Right lobe of liver (tissue), 6 donors: ENCODE measurements around the gene CNGB1. TPM values are rescaled to one million over a fixed set of nuclear protein-coding genes. Genes with fewer than 3 reads are reported as not detected.
A peak's percentile ranks its signal among the peaks of the same experiment; 100 is the strongest.

Experiments
- ATAC-seq, 4 donors: fragments of 200-7000 bp; cut with Tn5 transposase; one replicate each; pipeline ENCODE4 v1.9.1; 2020; ENCODE audit warnings: mild to moderate bottlenecking in 4 of 4, moderate library complexity in 4 of 4
- DNase-seq, 3 donors: peaks; one replicate each; pipeline ENCODE4 v3.0.0-alpha.2; 2020
- H3K27ac ChIP-seq, 3 donors: fragments of 200-600 bp; one replicate each; pipeline ENCODE4 v1.8.0; 2022
- H3K27me3 ChIP-seq, 2 donors: fragments of 200-600 bp; one replicate each; pipeline ENCODE4 v1.8.0; 2022
- H3K36me3 ChIP-seq, 4 donors: fragments of 200-600 bp; sonication (generic) in 1 of 4; one replicate each; pipeline versions ENCODE4 v1.5.1 to v1.8.0; 2017 to 2022; ENCODE audit warnings: control low read depth in 1 of 4
- H3K4me1 ChIP-seq, 4 donors: fragments of 200-600 bp; sonication (generic) in 1 of 4; one replicate each; pipeline versions ENCODE4 v1.5.1 to v1.8.0; 2017 to 2022; ENCODE audit warnings: control low read depth in 1 of 4
- H3K4me3 ChIP-seq, 3 donors: fragments of 200-600 bp; one replicate each; pipeline ENCODE4 v1.8.0; 2022
- H3K9me3 ChIP-seq, 4 donors: fragments of 200-600 bp; sonication (generic) in 1 of 4; one replicate each; pipeline versions ENCODE4 v1.5.1 to v1.8.0; 2017 to 2022; ENCODE audit warnings: control low read depth in 1 of 4
- POLR2A ChIP-seq: fragments of 450-650 bp; IDR thresholded peaks from one replicate; pipeline ENCODE4 v1.6.1; 2017; ENCODE audit warnings: antibody characterized with exemption, mild to moderate bottlenecking
- WGBS: methylation state at CpG from one replicate; pipeline ENCODE4 v1.1.6; 2018; ENCODE audit warnings: low coverage, low lambda C conversion rate; ENCODE audit not compliant: insufficient coverage; ENCODE audit errors: missing lambda C conversion rate; 5-methylcytosine and 5-hydroxymethylcytosine counted together
- intact Hi-C, 2 donors: fragments of 100-400 bp; cut with DNase I; formaldehyde crosslinking; loops; one replicate each; pipeline versions ENCODE4 v1.11.2 to v1.14.1; 2022
- total RNA-seq, 6 experiments: library from RNA; depleted of rRNA in 2 of 6; stranded (reverse); fragments of >200 nt in 2 of 6; fragmentation: NEBNext Ultra II Directional in 3 of 6; extraction: Animal tissue kit (Norgen Biotek cat#: 25700) in 3 of 6; gene quantifications; one replicate each; pipeline versions ENCODE4 v1.1.0 to v1.2.4, GENCODE V29; 2016 to 2023
- TF ChIP-seq, protein P1 (sequence below), 4 donors: fragments of 200-600 bp in 3 of 4; fragments of 450-650 bp in 1 of 4; IDR thresholded peaks; one replicate each; pipeline versions ENCODE4 v1.5.1 to v1.8.0; 2016 to 2022; ENCODE audit warnings: antibody characterized with exemption in 4 of 4, mild to moderate bottlenecking in 2 of 4
- donor health status: DM: no; HTN: yes; CAD: no.
- donor health status: DM: no; HTN: no; CAD: no.
- donor health status: DM: no; HTN: no; CAD: no.
- donor health status: DM: no; HTN: yes; CAD: no.
- donor health status: DM: no; HTN: yes; CAD: no.

The CNGB1 gene
- total RNA-seq, 6 experiments from 2014 or later = not detected

DNA sequence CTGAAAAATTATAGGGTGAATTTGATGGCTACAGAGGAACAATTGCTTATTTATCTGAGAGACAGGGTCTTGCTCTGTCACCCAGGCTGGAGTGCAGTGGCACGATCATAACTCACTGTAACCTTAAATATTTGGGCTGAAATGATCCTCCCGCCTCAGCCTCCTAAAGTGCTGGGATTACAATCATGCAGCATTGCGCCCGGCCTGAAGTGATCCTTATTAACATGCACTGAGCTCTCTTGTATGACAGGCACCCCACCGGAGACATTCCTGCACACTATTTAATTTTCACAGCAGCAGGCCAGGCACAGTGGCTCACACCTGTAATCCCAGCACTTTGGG, 77.7 kb downstream of the CNGB1 start:
- TF ChIP-seq, protein P1, sequence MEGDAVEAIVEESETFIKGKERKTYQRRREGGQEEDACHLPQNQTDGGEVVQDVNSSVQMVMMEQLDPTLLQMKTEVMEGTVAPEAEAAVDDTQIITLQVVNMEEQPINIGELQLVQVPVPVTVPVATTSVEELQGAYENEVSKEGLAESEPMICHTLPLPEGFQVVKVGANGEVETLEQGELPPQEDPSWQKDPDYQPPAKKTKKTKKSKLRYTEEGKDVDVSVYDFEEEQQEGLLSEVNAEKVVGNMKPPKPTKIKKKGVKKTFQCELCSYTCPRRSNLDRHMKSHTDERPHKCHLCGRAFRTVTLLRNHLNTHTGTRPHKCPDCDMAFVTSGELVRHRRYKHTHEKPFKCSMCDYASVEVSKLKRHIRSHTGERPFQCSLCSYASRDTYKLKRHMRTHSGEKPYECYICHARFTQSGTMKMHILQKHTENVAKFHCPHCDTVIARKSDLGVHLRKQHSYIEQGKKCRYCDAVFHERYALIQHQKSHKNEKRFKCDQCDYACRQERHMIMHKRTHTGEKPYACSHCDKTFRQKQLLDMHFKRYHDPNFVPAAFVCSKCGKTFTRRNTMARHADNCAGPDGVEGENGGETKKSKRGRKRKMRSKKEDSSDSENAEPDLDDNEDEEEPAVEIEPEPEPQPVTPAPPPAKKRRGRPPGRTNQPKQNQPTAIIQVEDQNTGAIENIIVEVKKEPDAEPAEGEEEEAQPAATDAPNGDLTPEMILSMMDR (IDR thresholded peaks at IDR 0.05) = no peak
- TF ChIP-seq POLR2A = no peak
- peak overlapping the region; percentile 87 to 96 (median 95) for H3K27ac ChIP-seq
- no peak for DNase-seq
- intact Hi-C loops = no loop called here
- no peaks in the 10 kb centered on the region for H3K9me3 ChIP-seq
- H3K4me1 ChIP-seq = peaks cover 0 to 66% (median 41%) of the 10 kb centered on the region in 4 donors
- H3K27me3 ChIP-seq = no peaks in the 10 kb centered on the region
- H3K4me3 ChIP-seq = peak overlapping the region in 2 of 3 donors; percentile 8 to 14
- 18% methylated on average over 3 of the region's 5 CpGs for WGBS
- ATAC-seq = no peak
- H3K36me3 ChIP-seq = no peaks in the 10 kb centered on the region

DNA sequence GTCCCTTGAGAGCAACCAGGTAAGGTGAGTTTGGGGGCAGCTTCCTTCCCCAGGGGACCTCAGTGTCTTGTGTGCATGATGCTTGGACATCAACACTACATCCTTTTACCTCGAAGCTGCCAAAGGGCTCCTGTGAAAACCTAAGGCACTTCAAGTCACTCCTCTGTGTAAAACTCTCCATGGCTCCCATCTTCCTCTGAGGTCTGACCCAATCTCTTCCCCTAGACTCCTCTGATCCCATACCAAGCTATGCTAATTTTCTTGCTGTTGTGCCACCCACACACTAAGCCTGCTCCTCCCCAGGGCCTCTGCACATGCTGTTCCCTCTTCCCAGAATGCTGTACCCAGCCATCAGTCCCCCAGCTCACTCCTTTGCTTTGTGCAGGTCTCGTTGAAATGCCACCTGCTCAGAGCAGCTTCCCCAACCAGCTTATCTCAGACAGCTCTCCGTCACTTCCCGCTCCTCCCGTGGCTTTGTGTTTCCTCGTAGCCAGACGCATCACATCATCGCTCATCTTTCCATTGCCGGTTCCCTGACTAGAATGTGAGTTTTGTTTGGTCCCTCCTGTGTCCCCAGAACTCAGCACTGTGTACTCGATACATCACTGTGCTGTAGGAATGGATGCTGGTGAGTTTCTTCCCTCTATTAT, 78.4 kb downstream of the CNGB1 start:
- peak in 3 of 4 donors; percentile 4 to 12 (median 7) for ATAC-seq
- TF ChIP-seq, protein P1 (IDR thresholded peaks at IDR 0.05) = no peak
- no peak for TF ChIP-seq POLR2A
- peak overlapping the region in 2 of 3 donors; percentile 8 to 14 for H3K4me3 ChIP-seq
- WGBS = 56% methylated on average over 9 of the region's 10 CpGs
- peak overlapping the region; percentile 87 to 96 (median 95) for H3K27ac ChIP-seq
- H3K27me3 ChIP-seq = no peaks in the 10 kb centered on the region
- H3K4me1 ChIP-seq = peaks cover 0 to 66% (median 41%) of the 10 kb centered on the region in 4 donors
- peak in 1 of 3 donors; percentile 68 for DNase-seq
- intact Hi-C loops = no loop called here
- H3K9me3 ChIP-seq = no peaks in the 10 kb centered on the region
- H3K36me3 ChIP-seq = no peaks in the 10 kb centered on the region

DNA sequence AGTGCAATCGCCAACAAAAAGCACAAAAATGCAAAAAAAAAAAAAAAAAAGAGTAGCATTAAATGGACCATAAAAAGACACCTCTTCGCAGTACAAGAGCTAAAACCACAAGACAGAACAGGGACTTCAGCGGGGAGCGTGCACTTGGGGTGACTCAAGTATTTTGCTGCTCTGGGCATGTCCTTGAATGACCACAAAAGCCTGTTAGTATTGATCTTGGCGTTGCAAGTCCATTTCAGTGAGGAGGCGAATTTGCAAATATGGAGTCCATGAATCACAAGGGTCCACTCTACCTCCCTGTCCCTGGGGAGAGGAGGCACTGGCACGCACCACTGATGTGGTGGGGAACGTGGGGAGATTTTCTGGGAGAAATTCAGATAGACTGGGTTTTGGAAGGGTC, 78.9 kb downstream of the CNGB1 start:
- TF ChIP-seq, protein P1 (IDR thresholded peaks at IDR 0.05) = no peak
- no peak for TF ChIP-seq POLR2A
- Histone ChIP-seq H3K27me3 (no peaks in the 10 kb centered on the region), H3K27ac (peak overlapping the region; percentile 87 to 96 (median 95)), H3K4me3 (no peak overlapping the region), H3K9me3 (no peaks in the 10 kb centered on the region), H3K4me1 (peaks cover 0 to 66% (median 41%) of the 10 kb centered on the region in 4 donors), H3K36me3 (no peaks in the 10 kb centered on the region)
- no peak for DNase-seq
- ATAC-seq = no peak
- 55% methylated on average over 7 of the region's 8 CpGs for WGBS
- intact Hi-C loops = no loop called here

DNA sequence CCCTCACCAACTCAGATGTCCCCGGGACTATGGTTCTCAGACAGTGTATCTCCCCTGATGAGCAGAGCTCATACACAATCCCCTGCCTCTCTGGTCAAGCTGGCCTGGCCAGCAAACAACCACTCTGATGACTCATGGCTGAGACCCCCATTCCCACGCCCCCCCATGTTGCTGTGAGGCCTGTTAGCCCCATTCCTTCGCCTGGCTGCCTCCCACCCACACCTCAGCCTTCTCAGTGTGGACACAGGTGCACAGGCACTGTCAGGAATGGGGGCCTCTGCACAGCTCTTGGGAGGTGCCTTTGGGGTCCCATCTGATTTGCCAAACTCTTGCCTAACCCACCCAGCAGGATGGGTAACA, 80.2 kb downstream of the CNGB1 start:
- Histone ChIP-seq H3K4me1 (peaks cover 0 to 63% (median 41%) of the 10 kb centered on the region in 4 donors), H3K4me3 (no peak overlapping the region), H3K27me3 (no peaks in the 10 kb centered on the region), H3K27ac (peak overlapping the region; percentile 63 to 96 (median 87)), H3K36me3 (no peaks in the 10 kb centered on the region), H3K9me3 (no peaks in the 10 kb centered on the region)
- DNase-seq (no peak), ATAC-seq (no peak)
- 55% methylated on average over 2 of the region's 3 CpGs for WGBS
- TF ChIP-seq, protein P1 (IDR thresholded peaks at IDR 0.05) = no peak
- no peak for TF ChIP-seq POLR2A
- intact Hi-C loops = no loop called here
